AG04450 (cell line): ENCODE data around the gene FCHO2. TPM values are rescaled to one million over a fixed set of nuclear protein-coding genes. Genes with fewer than 3 reads are reported as not detected.

Experiments
- CTCF ChIA-PET: fragments of 300-600, 350-600 bp; formaldehyde crosslinking; extraction: SDS; loops from one replicate; lab custom pipeline; 2022; ENCODE audit warnings: antibody characterized with exemption, inconsistent platforms; lab: Charles Lee
- POLR2A ChIA-PET: fragments of 350-600 bp; formaldehyde crosslinking; extraction: SDS; loops from one replicate; lab custom pipeline; 2021; ENCODE audit warnings: antibody characterized with exemption, inconsistent platforms; lab: Yijun Ruan, JAX
- DNase-seq: peaks from one replicate; pipeline ENCODE4 v3.0.0-alpha.2; 2011; ENCODE audit warnings: low read depth, low spot score
- H3K27ac ChIP-seq: one replicate; pipeline ENCODE4 v1.5.1; 2012; ENCODE audit warnings: low read depth, low read length, control low read depth
- H3K27me3 ChIP-seq: one replicate; pipeline ENCODE4 v1.6.0; 2012; ENCODE audit warnings: low read length; ENCODE audit not compliant: control insufficient read depth, insufficient read depth
- H3K4me3 ChIP-seq: 2 replicates; pipeline ENCODE4 v1.5.1; 2011; ENCODE audit warnings: mild to moderate bottlenecking, low read depth, low read length, control low read depth
- H3K9me3 ChIP-seq: 2 replicates; pipeline ENCODE4 v1.5.1; 2012; ENCODE audit warnings: low read length; ENCODE audit not compliant: control insufficient read depth, insufficient read depth
- CTCF ChIP-seq: IDR thresholded peaks from 2 replicates; pipeline ENCODE4 v1.5.1; 2011; ENCODE audit warnings: low read depth, low read length, control low read depth, inconsistent platforms
- polyA plus RNA-seq: library from polyadenylated mRNA; depleted of rRNA; stranded (reverse); fragments of >200 nt; gene quantifications from 2 replicates; pipeline ENCODE4 v1.2.3, GENCODE V29; 2011

FCHO2 gene
- polyA plus RNA-seq, 1 experiment, result 10.4 TPM

- Histone ChIP-seq H3K27me3 (no peaks in the 10 kb centered on the region), H3K27ac (no peak overlapping the region), H3K9me3 (no peaks in the 10 kb centered on the region), H3K4me3 (no peak overlapping the region)
- ChIA-PET POLR2A (no interaction called here), CTCF (no interaction called here)
- no peak for DNase-seq
- no peak for TF ChIP-seq CTCF
Observed at GRCh38 chr5:73037545-73037944, 81.7 kb downstream of the FCHO2 start.

- H3K4me3 ChIP-seq, result no peak overlapping the region
- no peak for TF ChIP-seq CTCF
- DNase-seq, result no peak
- ChIA-PET CTCF (no interaction called here), POLR2A (no interaction called here)
- no peaks in the 10 kb centered on the region for H3K9me3 ChIP-seq
- H3K27me3 ChIP-seq, result no peaks in the 10 kb centered on the region
- H3K27ac ChIP-seq, result no peak overlapping the region
Observed at GRCh38 chr5:73039082-73039481, 83.2 kb downstream of the FCHO2 start.

- Histone ChIP-seq H3K4me3 (no peak overlapping the region), H3K9me3 (0 out of 2 replicates have a peak, but pooled peaks cover 3% of the 10 kb centered on the region), H3K27me3 (no peaks in the 10 kb centered on the region), H3K27ac (no peak overlapping the region)
- CTCF ChIA-PET, result no interaction called here
- no peak for DNase-seq
- POLR2A ChIA-PET, result no interaction called here
- no peak for TF ChIP-seq CTCF
Observed at GRCh38 chr5:73042993-73043392, 87.2 kb downstream of the FCHO2 start.

- no peak overlapping the region for H3K27ac ChIP-seq
- no peak for TF ChIP-seq CTCF
- ChIA-PET CTCF (interaction anchor here (0.6 kb wide), 1 partner anchor 43 kb away, joined by 3 read pairs; no protein-coding TSS in a partner anchor), POLR2A (no interaction called here)
- H3K4me3 ChIP-seq, result no peak overlapping the region
- H3K27me3 ChIP-seq, result no peaks in the 10 kb centered on the region
- no peak for DNase-seq
- 0 out of 2 replicates have a peak, but pooled peaks cover 3% of the 10 kb centered on the region for H3K9me3 ChIP-seq
Observed at GRCh38 chr5:73044546-73044945, 88.7 kb downstream of the FCHO2 start.

GRCh38 chr5:73045623-73046022, 89.8 kb downstream of the FCHO2 start:
- TF ChIP-seq CTCF, result no peak
- H3K27me3 ChIP-seq, result no peaks in the 10 kb centered on the region
- H3K27ac ChIP-seq, result no peak overlapping the region
- H3K4me3 ChIP-seq, result no peak overlapping the region
- ChIA-PET CTCF (no interaction called here), POLR2A (no interaction called here)
- 0 out of 2 replicates have a peak, but pooled peaks cover 3% of the 10 kb centered on the region for H3K9me3 ChIP-seq
- no peak for DNase-seq
